Type B pancreatic cell (in vitro differentiated cells): Measurements from ENCODE around the gene YWHAQ. TPM values are rescaled to one million over a fixed set of nuclear protein-coding genes. Genes with fewer than 3 reads are reported as not detected.

Source experiments
- DNase-seq: peaks from one replicate; pipeline ENCODE4 v3.0.0; 2021; ENCODE audit warnings: mixed read lengths; ENCODE audit not compliant: unreplicated experiment; ENCODE audit errors: extremely low spot score
- H3K27ac Mint-ChIP-seq: 2 replicates; pipeline ENCODE4 v1.8.0; 2021; ENCODE audit warnings: mild to moderate bottlenecking, mixed read lengths
- H3K27me3 Mint-ChIP-seq: 2 replicates; pipeline ENCODE4 v1.8.0; 2021; ENCODE audit warnings: mixed read lengths
- H3K36me3 Mint-ChIP-seq: 2 replicates; pipeline ENCODE4 v1.8.0; 2021; ENCODE audit warnings: mixed read lengths
- H3K4me1 Mint-ChIP-seq: one replicate; pipeline ENCODE4 v1.8.0; 2021; ENCODE audit warnings: mixed read lengths; ENCODE audit not compliant: unreplicated experiment
- H3K4me3 Mint-ChIP-seq: 2 replicates; pipeline ENCODE4 v1.8.0; 2021; ENCODE audit warnings: mild to moderate bottlenecking, mixed read lengths
- H3K9me3 Mint-ChIP-seq: 2 replicates; pipeline ENCODE4 v1.8.0; 2021; ENCODE audit warnings: mixed read lengths
- CTCF ChIP-seq: fragments of 200-600 bp; sonication (generic); conservative IDR thresholded peaks from 2 replicates; pipeline ENCODE4 v1.5.0; 2021; ENCODE audit warnings: antibody characterized with exemption, mild to moderate bottlenecking
- long read RNA-seq: library from polyadenylated mRNA; unstranded; transcript quantifications from one replicate; pipeline ENCODE4 v2.0.0, GENCODE V29; 2020
- total RNA-seq: library from RNA; stranded (reverse); gene quantifications from 2 replicates; pipeline ENCODE4 v1.2.1, GENCODE V29; 2021; ENCODE audit warnings: low replicate concordance

The YWHAQ gene
- total RNA-seq = 318 and 354 TPM in 2 replicates
- long read RNA-seq, transcript YWHAQ-201 (6 exons, 2,208 nt) = major isoform, 1,286 of 1,714 reads
- long read RNA-seq, transcript YWHAQ-202 (5 exons, 2,216 nt) = minor isoform, 304 of 1,714 reads
- long read RNA-seq, partial matches to known transcripts = 111 of 1,714 reads
- long read RNA-seq, other reads (novel, unspliced or antisense) = 13 of 1,714 reads

- Mint-ChIP-seq H3K27me3 (no peaks in the 10 kb centered on the region), H3K27ac (peak within 1 kb of the TSS; percentile 96), H3K36me3 (peaks cover 39% of the 10 kb centered on the region), H3K9me3 (no peaks in the 10 kb centered on the region), H3K4me1 (peaks cover 45% of the 10 kb centered on the region), H3K4me3 (peak within 1 kb of the TSS; percentile 98)
- DNase-seq = peak; percentile 99
- no peak for TF ChIP-seq CTCF
Observed at GRCh38 chr2:9630736-9631552, at the start of gene YWHAQ. TSS of gene YWHAQ (minus strand) at chr2:9630997. CDS start at chr2:9630452, 545 bp downstream.

DNA sequence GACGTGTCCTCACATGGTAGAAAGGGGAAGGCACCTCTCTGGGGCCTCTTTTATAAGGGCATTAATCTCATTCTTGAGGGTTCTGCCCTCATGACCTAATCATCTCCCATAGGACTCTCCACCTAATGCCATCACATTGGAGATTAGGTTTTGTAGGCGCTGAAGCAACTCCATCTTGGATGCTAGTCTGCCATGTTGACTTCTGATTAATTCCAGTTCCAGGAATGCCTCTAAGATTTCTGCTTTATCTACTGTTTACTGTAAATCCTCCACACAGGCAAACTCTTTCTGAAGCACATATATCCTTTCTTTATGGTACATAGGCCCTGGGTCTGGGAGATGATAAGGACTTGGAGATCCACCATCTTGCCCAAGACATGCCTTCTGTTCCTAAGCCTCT is 49.3 kb upstream of the YWHAQ start:
- no peaks in the 10 kb centered on the region for H3K9me3 Mint-ChIP-seq
- no peaks in the 10 kb centered on the region for H3K36me3 Mint-ChIP-seq
- no peak overlapping the region for H3K27ac Mint-ChIP-seq
- H3K27me3 Mint-ChIP-seq = peaks cover 6% of the 10 kb centered on the region
- TF ChIP-seq CTCF = no peak
- DNase-seq = no peak
- H3K4me3 Mint-ChIP-seq = no peak overlapping the region
- H3K4me1 Mint-ChIP-seq = peaks cover 8% of the 10 kb centered on the region

DNA sequence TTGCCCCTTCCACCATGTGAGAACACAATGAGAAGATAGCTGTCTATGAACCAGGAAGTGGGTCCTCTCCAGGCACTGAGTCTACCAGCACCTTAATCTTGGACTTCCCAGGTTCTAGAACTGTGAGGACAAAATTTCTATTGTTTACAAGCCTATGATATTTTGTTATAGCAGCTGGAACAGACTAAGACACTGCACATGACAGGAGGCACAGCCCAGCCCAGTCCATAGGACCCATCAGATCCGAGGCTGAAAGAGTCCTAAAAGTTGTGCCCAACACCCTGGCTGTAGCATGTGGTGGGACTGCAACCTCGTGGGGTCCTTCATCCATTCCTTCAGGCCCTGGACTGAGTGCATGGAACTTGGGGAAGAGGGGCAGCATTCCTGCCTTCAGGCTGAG is 48.4 kb upstream of the YWHAQ start:
- H3K36me3 Mint-ChIP-seq = no peaks in the 10 kb centered on the region
- no peak overlapping the region for H3K27ac Mint-ChIP-seq

DNA sequence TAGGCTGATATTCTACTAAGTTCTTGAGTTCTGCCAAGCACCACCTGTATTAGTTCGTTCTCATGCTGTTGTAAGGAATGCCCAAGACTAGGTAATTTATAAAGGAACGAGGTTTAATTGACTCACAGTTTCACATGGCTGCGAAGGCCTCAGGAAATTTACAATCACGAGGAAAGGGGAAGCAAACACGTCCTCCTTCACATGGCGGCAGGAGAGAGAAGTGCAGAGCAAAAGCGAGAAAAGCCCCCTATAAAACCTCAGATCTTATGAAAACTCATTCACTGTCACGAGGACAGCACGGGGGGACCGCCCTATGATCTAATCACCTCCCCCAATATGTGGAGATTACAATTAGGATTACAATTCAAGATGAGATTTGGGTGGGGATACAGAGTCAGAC is 47.7 kb upstream of the YWHAQ start:
- no peaks in the 10 kb centered on the region for H3K9me3 Mint-ChIP-seq
- no peak overlapping the region for H3K4me3 Mint-ChIP-seq

More for the DNA sequence above, 48.4 kb upstream of the YWHAQ start:
- TF ChIP-seq CTCF = no peak
- H3K9me3 Mint-ChIP-seq = no peaks in the 10 kb centered on the region
- peaks cover 12% of the 10 kb centered on the region for H3K4me1 Mint-ChIP-seq
- H3K27me3 Mint-ChIP-seq = peaks cover 9% of the 10 kb centered on the region
- no peak for DNase-seq
- no peak overlapping the region for H3K4me3 Mint-ChIP-seq

More for the DNA sequence above, 47.7 kb upstream of the YWHAQ start:
- H3K4me1 Mint-ChIP-seq = peaks cover 12% of the 10 kb centered on the region
- H3K36me3 Mint-ChIP-seq = no peaks in the 10 kb centered on the region
- peaks cover 9% of the 10 kb centered on the region for H3K27me3 Mint-ChIP-seq
- no peak for DNase-seq
- TF ChIP-seq CTCF = no peak
- no peak overlapping the region for H3K27ac Mint-ChIP-seq
